Neuronal stem cell (in vitro differentiated cells): ENCODE data around the gene CGB7. TPM values are rescaled to one million over a fixed set of nuclear protein-coding genes. Genes with fewer than 3 reads are reported as not detected.

Experiments
- DNase-seq: peaks from one replicate; pipeline ENCODE4 v3.0.0-alpha.2; 2013; ENCODE audit warnings: low spot score
- H2AFZ ChIP-seq: one replicate; pipeline ENCODE4 v1.6.1; 2013; ENCODE audit warnings: mild to moderate bottlenecking, low read length, inconsistent platforms
- H2AK5ac ChIP-seq: 2 replicates; pipeline ENCODE4 v1.6.1; 2013; ENCODE audit warnings: low read depth, mild to moderate bottlenecking, inconsistent platforms, low read length, moderate library complexity, mixed read lengths
- H2BK120ac ChIP-seq: 2 replicates; pipeline ENCODE4 v1.6.1; 2013; ENCODE audit warnings: low read depth, mild to moderate bottlenecking, inconsistent platforms, low read length, moderate library complexity, mixed read lengths
- H2BK12ac ChIP-seq: one replicate; pipeline ENCODE4 v1.6.1; 2013; ENCODE audit warnings: low read length, inconsistent platforms
- H2BK15ac ChIP-seq: 2 replicates; pipeline ENCODE4 v1.6.1; 2013; ENCODE audit warnings: mild to moderate bottlenecking, low read length, inconsistent platforms, mixed read lengths
- H2BK5ac ChIP-seq: one replicate; pipeline ENCODE4 v1.6.1; 2013; ENCODE audit warnings: inconsistent platforms, mild to moderate bottlenecking, low read length, moderate library complexity
- H3K14ac ChIP-seq: one replicate; pipeline ENCODE4 v1.6.1; 2013; ENCODE audit warnings: low read length, inconsistent platforms
- H3K18ac ChIP-seq: 2 replicates; pipeline ENCODE4 v1.6.1; 2013; ENCODE audit warnings: low read length, inconsistent platforms
- H3K23ac ChIP-seq: 2 replicates; pipeline ENCODE4 v1.6.1; 2013; ENCODE audit warnings: low read depth, mild to moderate bottlenecking, mixed read lengths, low read length, inconsistent platforms; ENCODE audit not compliant: poor library complexity
- H3K27ac ChIP-seq: replicated peaks from 3 replicates; pipeline ENCODE4 v1.5.1; 2013; ENCODE audit warnings: low read length, inconsistent platforms
- H3K27me3 ChIP-seq, 3 experiments: 2 replicates each; pipeline ENCODE4 v1.6.1; 2013; ENCODE audit warnings: low read length in 3 of 3, mild to moderate bottlenecking in 2 of 3, inconsistent platforms in 1 of 3, low read depth in 1 of 3, mixed read lengths in 1 of 3, moderate library complexity in 1 of 3; ENCODE audit not compliant: control insufficient read depth in 3 of 3, insufficient read depth in 3 of 3
- H3K36me3 ChIP-seq, 2 donors: replicated peaks in 1 of 2; 2 replicates each; pipeline ENCODE4 v1.6.1; 2013; ENCODE audit warnings: low read length in 2 of 2; ENCODE audit not compliant: control insufficient read depth in 2 of 2, insufficient read depth in 2 of 2
- H3K4ac ChIP-seq: 2 replicates; pipeline ENCODE4 v1.6.1; 2013; ENCODE audit warnings: inconsistent platforms, mild to moderate bottlenecking, low read length, moderate library complexity
- H3K4me1 ChIP-seq, 2 donors: 1 replicate in 1 of 2; 2 replicates in 1 of 2; pipeline ENCODE4 v1.6.1; 2013; ENCODE audit warnings: low read length in 2 of 2, low read depth in 1 of 2; ENCODE audit not compliant: control insufficient read depth in 2 of 2, insufficient read depth in 1 of 2
- H3K4me2 ChIP-seq: one replicate; pipeline ENCODE4 v1.6.1; 2013; ENCODE audit warnings: mild to moderate bottlenecking, low read length, inconsistent platforms; ENCODE audit not compliant: insufficient read depth, poor library complexity, severe bottlenecking
- H3K4me3 ChIP-seq, 2 donors: 2 replicates each; pipeline ENCODE4 v1.5.1; 2013; ENCODE audit warnings: low read length in 2 of 2, mild to moderate bottlenecking in 2 of 2, inconsistent platforms in 1 of 2, moderate library complexity in 1 of 2
- H3K79me1 ChIP-seq: one replicate; pipeline ENCODE4 v1.6.1; 2013; ENCODE audit warnings: low read depth, mild to moderate bottlenecking, inconsistent platforms, low read length, moderate library complexity
- H3K9ac ChIP-seq: one replicate; pipeline ENCODE4 v1.6.1; 2013; ENCODE audit warnings: mild to moderate bottlenecking, low read depth, low read length, inconsistent platforms; ENCODE audit not compliant: poor library complexity
- H3K9me3 ChIP-seq, 2 donors: replicated peaks in 1 of 2; 2 replicates each; pipeline versions ENCODE3 to v1.6.1; 2013; ENCODE audit warnings: low read length in 2 of 2, mild to moderate bottlenecking in 2 of 2, inconsistent platforms in 1 of 2, low read depth in 1 of 2, mixed read lengths in 1 of 2, moderate library complexity in 1 of 2; ENCODE audit not compliant: control insufficient read depth in 2 of 2, insufficient read depth in 1 of 2
- H4K8ac ChIP-seq: one replicate; pipeline ENCODE4 v1.6.1; 2013; ENCODE audit warnings: low read depth, mild to moderate bottlenecking, inconsistent platforms, low read length, moderate library complexity
- H4K91ac ChIP-seq: one replicate; pipeline ENCODE4 v1.6.1; 2013; ENCODE audit warnings: low read length, low read depth, mild to moderate bottlenecking, inconsistent platforms; ENCODE audit not compliant: poor library complexity
- WGBS, 2 donors: extraction: QIAGEN DNeasy Blood & Tissue Kit; methylation state at CpG; one replicate each; pipeline ENCODE4 v1.1.7; 2013; ENCODE audit warnings: missing lambda C conversion rate in 2 of 2, mixed read lengths in 1 of 2; ENCODE audit not compliant: insufficient read length in 2 of 2, insufficient replicate concordance in 1 of 2; ENCODE audit errors: extremely low coverage in 2 of 2; 5-methylcytosine and 5-hydroxymethylcytosine counted together
- polyA plus RNA-seq, 2 experiments: library from polyadenylated mRNA; stranded (reverse); fragments of 200-250 nt; gene quantifications; one replicate each; pipeline ENCODE4 v1.2.3, GENCODE V29; 2013

CGB7 gene
- polyA plus RNA-seq (2013, experiment 1 of 2), result 0.67 TPM
- polyA plus RNA-seq (2013, experiment 2 of 2), result 0.83 TPM

DNA sequence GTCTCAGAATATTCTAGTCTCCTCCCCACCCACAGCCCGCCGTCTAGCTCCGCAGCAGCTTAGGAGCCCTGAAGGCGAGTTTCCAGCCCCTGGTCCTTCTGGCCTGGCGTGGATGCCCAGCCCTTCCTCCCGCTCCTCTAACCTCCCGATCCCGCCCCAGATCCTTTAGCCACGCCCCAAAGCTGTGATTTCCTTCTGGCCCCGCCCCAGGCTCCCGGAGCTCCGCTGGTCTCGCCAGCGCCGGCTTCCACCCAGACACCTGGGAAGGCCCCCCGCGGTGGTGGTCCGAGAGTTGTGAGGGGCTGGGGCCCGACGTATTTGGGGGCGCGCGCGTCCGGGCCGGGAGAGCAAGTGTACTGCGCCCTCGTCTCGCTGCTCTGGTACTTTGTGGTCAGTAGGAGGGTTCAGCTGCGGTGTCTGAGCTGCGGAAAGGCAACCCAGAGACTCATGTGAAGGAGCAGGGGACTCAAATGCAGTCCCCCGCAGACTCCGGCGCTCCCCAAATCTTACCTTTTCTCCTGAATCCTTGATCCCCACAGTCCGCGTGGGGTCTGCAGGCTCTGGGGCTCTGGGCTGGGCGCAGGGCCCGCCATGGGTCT, at the start of gene CGB7:
CGB7 (minus strand) TSS at position 114 of the 599 bp plus-strand sequence. CDS start 2,374 bp downstream, outside the sequence.
- peak within 1 kb of the TSS; percentile 84 for H2BK12ac ChIP-seq
- no peak within 1 kb of the TSS for H3K14ac ChIP-seq
- peak within 1 kb of the TSS; percentile 43 for H3K23ac ChIP-seq
- H2AK5ac ChIP-seq, result peak within 1 kb of the TSS; percentile 46
- H3K36me3 ChIP-seq, result no peaks in the 10 kb centered on the region
- H2BK15ac ChIP-seq, result peak within 1 kb of the TSS; percentile 58
- peak; percentile 64 for DNase-seq
- no peak within 1 kb of the TSS for H3K4ac ChIP-seq
- peak within 1 kb of the TSS; percentile 98 for H2AFZ ChIP-seq
- H3K4me3 ChIP-seq, result peak within 1 kb of the TSS; percentile 49 to 76
- H3K18ac ChIP-seq, result peak within 1 kb of the TSS; percentile 92
- H3K79me1 ChIP-seq, result no peaks in the 10 kb centered on the region
- H2BK120ac ChIP-seq, result no peak within 1 kb of the TSS
- H3K4me1 ChIP-seq, result peaks cover 9 to 17% of the 10 kb centered on the region in 2 donors
- H4K91ac ChIP-seq, result no peak within 1 kb of the TSS
- peaks cover 8 to 69% (median 39%) of the 10 kb centered on the region in 3 experiments for H3K27me3 ChIP-seq
- no CpG with 5 or more reads among the region's 38 CpGs for WGBS, 2 donors
- no peaks in the 10 kb centered on the region for H3K9me3 ChIP-seq
- no peak within 1 kb of the TSS for H4K8ac ChIP-seq
- H3K27ac ChIP-seq, result no peak within 1 kb of the TSS
- peak within 1 kb of the TSS; percentile 70 for H3K9ac ChIP-seq
- H2BK5ac ChIP-seq, result peak within 1 kb of the TSS; percentile 39
- peak within 1 kb of the TSS; percentile 97 for H3K4me2 ChIP-seq

- Histone ChIP-seq H3K4ac (no peak overlapping the region), H4K8ac (no peak overlapping the region), H4K91ac (no peak overlapping the region), H3K36me3 (peaks cover 54 to 81% of the 10 kb centered on the region in 2 donors), H3K23ac (peak overlapping the region; percentile 76), H3K18ac (peak overlapping the region; percentile 44), H2AFZ (no peak overlapping the region), H2BK5ac (no peak overlapping the region), H3K79me1 (peaks cover 10% of the 10 kb centered on the region), H3K4me2 (no peak overlapping the region), H3K9me3 (no peaks in the 10 kb centered on the region), H3K4me1 (no peaks in the 10 kb centered on the region), H3K27me3 (no peaks in the 10 kb centered on the region), H2BK15ac (no peak overlapping the region), H2AK5ac (no peak overlapping the region), H2BK120ac (no peak overlapping the region), H2BK12ac (no peak overlapping the region), H3K14ac (no peak overlapping the region), H3K27ac (no peak overlapping the region), H3K9ac (peak overlapping the region; percentile 15), H3K4me3 (no peak overlapping the region)
- peak; percentile 52 for DNase-seq
- WGBS, 2 donors, result no CpG with 5 or more reads among the region's 12 CpGs
Measured at GRCh38 chr19:49106648-49107135, 49.1 kb upstream of the CGB7 start.

DNA sequence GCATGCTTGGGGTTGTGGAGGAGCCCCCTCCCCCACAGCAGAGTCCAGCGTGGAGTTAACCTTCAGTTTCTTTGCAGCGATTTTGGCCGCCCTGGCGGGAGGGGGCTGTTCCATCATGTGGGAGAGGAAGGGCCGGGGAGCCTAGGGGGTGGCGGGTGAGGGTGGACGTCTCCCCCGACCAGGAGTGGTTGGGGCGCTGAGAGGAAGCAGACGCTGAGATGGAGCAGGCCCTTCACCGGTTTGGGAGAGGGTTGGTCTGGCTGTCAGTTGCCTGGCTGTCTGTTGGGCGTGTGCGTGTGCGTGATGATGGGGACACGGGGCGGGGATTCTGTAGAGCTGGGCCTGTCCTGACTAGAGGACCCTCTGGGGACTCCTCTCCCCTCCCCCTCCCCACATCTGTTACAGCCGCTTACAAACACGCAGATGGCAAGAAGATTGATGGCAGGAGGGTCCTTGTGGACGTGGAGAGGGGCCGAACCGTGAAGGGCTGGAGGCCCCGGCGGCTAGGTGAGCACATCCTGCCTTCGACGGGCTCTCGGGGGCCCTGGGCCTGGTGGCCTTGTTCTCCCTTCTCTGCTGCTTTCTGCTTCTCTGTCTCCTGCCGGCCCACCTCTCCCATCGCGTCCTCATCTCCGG, 46.8 kb upstream of the CGB7 start:
- Histone ChIP-seq H3K4me1 (no peaks in the 10 kb centered on the region), H4K91ac (no peak overlapping the region), H4K8ac (no peak overlapping the region), H3K18ac (no peak overlapping the region), H2AK5ac (no peak overlapping the region), H3K9ac (no peak overlapping the region), H3K36me3 (peaks cover 66 to 94% of the 10 kb centered on the region in 2 donors), H3K23ac (no peak overlapping the region), H3K4ac (no peak overlapping the region), H2AFZ (no peak overlapping the region), H3K14ac (no peak overlapping the region), H3K4me2 (no peak overlapping the region), H2BK120ac (no peak overlapping the region), H2BK15ac (no peak overlapping the region), H3K4me3 (no peak overlapping the region), H3K27me3 (no peaks in the 10 kb centered on the region), H2BK12ac (no peak overlapping the region), H3K79me1 (peaks cover 14% of the 10 kb centered on the region), H3K27ac (no peak overlapping the region), H3K9me3 (peaks cover 0 to 3% of the 10 kb centered on the region in 2 donors), H2BK5ac (no peak overlapping the region)
- WGBS, 2 donors, result no CpG with 5 or more reads among the region's 30 CpGs
- no peak for DNase-seq
